Neuronal stem cell (in vitro differentiated cells): ENCODE measurements around the gene ZNF365.

ENCODE experiments used
- DNase-seq: peaks from one replicate; pipeline ENCODE4 v3.0.0-alpha.2; 2013; ENCODE audit warnings: low spot score
- H2AFZ ChIP-seq: one replicate; pipeline ENCODE4 v1.6.1; 2013; ENCODE audit warnings: mild to moderate bottlenecking, low read length, inconsistent platforms
- H2AK5ac ChIP-seq: 2 replicates; pipeline ENCODE4 v1.6.1; 2013; ENCODE audit warnings: low read depth, mild to moderate bottlenecking, inconsistent platforms, low read length, moderate library complexity, mixed read lengths
- H2BK120ac ChIP-seq: 2 replicates; pipeline ENCODE4 v1.6.1; 2013; ENCODE audit warnings: low read depth, mild to moderate bottlenecking, inconsistent platforms, low read length, moderate library complexity, mixed read lengths
- H2BK12ac ChIP-seq: one replicate; pipeline ENCODE4 v1.6.1; 2013; ENCODE audit warnings: low read length, inconsistent platforms
- H2BK15ac ChIP-seq: 2 replicates; pipeline ENCODE4 v1.6.1; 2013; ENCODE audit warnings: mild to moderate bottlenecking, low read length, inconsistent platforms, mixed read lengths
- H2BK5ac ChIP-seq: one replicate; pipeline ENCODE4 v1.6.1; 2013; ENCODE audit warnings: inconsistent platforms, mild to moderate bottlenecking, low read length, moderate library complexity
- H3K14ac ChIP-seq: one replicate; pipeline ENCODE4 v1.6.1; 2013; ENCODE audit warnings: low read length, inconsistent platforms
- H3K18ac ChIP-seq: 2 replicates; pipeline ENCODE4 v1.6.1; 2013; ENCODE audit warnings: low read length, inconsistent platforms
- H3K23ac ChIP-seq: 2 replicates; pipeline ENCODE4 v1.6.1; 2013; ENCODE audit warnings: low read depth, mild to moderate bottlenecking, mixed read lengths, low read length, inconsistent platforms; ENCODE audit not compliant: poor library complexity
- H3K27ac ChIP-seq: replicated peaks from 3 replicates; pipeline ENCODE4 v1.5.1; 2013; ENCODE audit warnings: low read length, inconsistent platforms
- H3K27me3 ChIP-seq, 3 experiments: 2 replicates each; pipeline ENCODE4 v1.6.1; 2013; ENCODE audit warnings: low read length in 3 of 3, mild to moderate bottlenecking in 2 of 3, inconsistent platforms in 1 of 3, low read depth in 1 of 3, mixed read lengths in 1 of 3, moderate library complexity in 1 of 3; ENCODE audit not compliant: control insufficient read depth in 3 of 3, insufficient read depth in 3 of 3
- H3K36me3 ChIP-seq, 2 donors: replicated peaks in 1 of 2; 2 replicates each; pipeline ENCODE4 v1.6.1; 2013; ENCODE audit warnings: low read length in 2 of 2; ENCODE audit not compliant: control insufficient read depth in 2 of 2, insufficient read depth in 2 of 2
- H3K4ac ChIP-seq: 2 replicates; pipeline ENCODE4 v1.6.1; 2013; ENCODE audit warnings: inconsistent platforms, mild to moderate bottlenecking, low read length, moderate library complexity
- H3K4me1 ChIP-seq, 2 donors: 1 replicate in 1 of 2; 2 replicates in 1 of 2; pipeline ENCODE4 v1.6.1; 2013; ENCODE audit warnings: low read length in 2 of 2, low read depth in 1 of 2; ENCODE audit not compliant: control insufficient read depth in 2 of 2, insufficient read depth in 1 of 2
- H3K4me2 ChIP-seq: one replicate; pipeline ENCODE4 v1.6.1; 2013; ENCODE audit warnings: mild to moderate bottlenecking, low read length, inconsistent platforms; ENCODE audit not compliant: insufficient read depth, poor library complexity, severe bottlenecking
- H3K4me3 ChIP-seq, 2 donors: 2 replicates each; pipeline ENCODE4 v1.5.1; 2013; ENCODE audit warnings: low read length in 2 of 2, mild to moderate bottlenecking in 2 of 2, inconsistent platforms in 1 of 2, moderate library complexity in 1 of 2
- H3K79me1 ChIP-seq: one replicate; pipeline ENCODE4 v1.6.1; 2013; ENCODE audit warnings: low read depth, mild to moderate bottlenecking, inconsistent platforms, low read length, moderate library complexity
- H3K9ac ChIP-seq: one replicate; pipeline ENCODE4 v1.6.1; 2013; ENCODE audit warnings: mild to moderate bottlenecking, low read depth, low read length, inconsistent platforms; ENCODE audit not compliant: poor library complexity
- H3K9me3 ChIP-seq, 2 donors: replicated peaks in 1 of 2; 2 replicates each; pipeline versions ENCODE3 to v1.6.1; 2013; ENCODE audit warnings: low read length in 2 of 2, mild to moderate bottlenecking in 2 of 2, inconsistent platforms in 1 of 2, low read depth in 1 of 2, mixed read lengths in 1 of 2, moderate library complexity in 1 of 2; ENCODE audit not compliant: control insufficient read depth in 2 of 2, insufficient read depth in 1 of 2
- H4K8ac ChIP-seq: one replicate; pipeline ENCODE4 v1.6.1; 2013; ENCODE audit warnings: low read depth, mild to moderate bottlenecking, inconsistent platforms, low read length, moderate library complexity
- H4K91ac ChIP-seq: one replicate; pipeline ENCODE4 v1.6.1; 2013; ENCODE audit warnings: low read length, low read depth, mild to moderate bottlenecking, inconsistent platforms; ENCODE audit not compliant: poor library complexity
- WGBS, 2 donors: extraction: QIAGEN DNeasy Blood & Tissue Kit; methylation state at CpG; one replicate each; pipeline ENCODE4 v1.1.7; 2013; ENCODE audit warnings: missing lambda C conversion rate in 2 of 2, mixed read lengths in 1 of 2; ENCODE audit not compliant: insufficient read length in 2 of 2, insufficient replicate concordance in 1 of 2; ENCODE audit errors: extremely low coverage in 2 of 2; 5-methylcytosine and 5-hydroxymethylcytosine counted together

The ZNF365 gene

DNA sequence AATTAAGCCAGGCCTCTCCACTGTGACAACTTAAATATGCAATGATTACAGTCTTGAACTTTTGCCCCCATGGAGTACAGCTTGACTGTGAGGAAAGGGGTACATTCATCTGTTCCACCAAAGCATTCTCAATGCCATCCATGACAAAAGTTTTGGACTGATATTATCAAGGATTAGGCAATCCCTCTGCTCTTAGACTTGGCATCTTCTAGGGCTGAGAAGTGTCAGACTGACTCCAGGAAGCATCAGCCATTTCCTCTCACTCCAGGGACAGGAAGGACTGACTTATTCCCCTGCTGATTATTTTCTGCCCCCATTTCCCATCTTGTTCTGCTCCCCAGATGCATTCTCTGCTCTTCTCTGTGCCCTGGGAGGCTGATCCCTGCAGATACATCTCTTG is 69.7 kb downstream of the ZNF365 start:
- H3K79me1 ChIP-seq = no peaks in the 10 kb centered on the region
- H2BK15ac ChIP-seq = no peak overlapping the region
- H2BK120ac ChIP-seq = no peak overlapping the region
- H3K4ac ChIP-seq = no peak overlapping the region
- no peak overlapping the region for H2AK5ac ChIP-seq
- H4K91ac ChIP-seq = no peak overlapping the region
- no peak overlapping the region for H3K27ac ChIP-seq
- H3K4me3 ChIP-seq = no peak overlapping the region
- H3K23ac ChIP-seq = no peak overlapping the region
- DNase-seq = no peak
- H3K4me1 ChIP-seq = peaks cover 0 to 5% of the 10 kb centered on the region in 2 donors
- no peaks in the 10 kb centered on the region for H3K36me3 ChIP-seq
- no peak overlapping the region for H3K9ac ChIP-seq
- H3K18ac ChIP-seq = no peak overlapping the region
- H3K9me3 ChIP-seq = no peaks in the 10 kb centered on the region
- H2BK12ac ChIP-seq = no peak overlapping the region
- H3K27me3 ChIP-seq = no peaks in the 10 kb centered on the region
- H2BK5ac ChIP-seq = no peak overlapping the region
- no peak overlapping the region for H3K14ac ChIP-seq
- no peak overlapping the region for H3K4me2 ChIP-seq
- H4K8ac ChIP-seq = no peak overlapping the region
- H2AFZ ChIP-seq = no peak overlapping the region

DNA sequence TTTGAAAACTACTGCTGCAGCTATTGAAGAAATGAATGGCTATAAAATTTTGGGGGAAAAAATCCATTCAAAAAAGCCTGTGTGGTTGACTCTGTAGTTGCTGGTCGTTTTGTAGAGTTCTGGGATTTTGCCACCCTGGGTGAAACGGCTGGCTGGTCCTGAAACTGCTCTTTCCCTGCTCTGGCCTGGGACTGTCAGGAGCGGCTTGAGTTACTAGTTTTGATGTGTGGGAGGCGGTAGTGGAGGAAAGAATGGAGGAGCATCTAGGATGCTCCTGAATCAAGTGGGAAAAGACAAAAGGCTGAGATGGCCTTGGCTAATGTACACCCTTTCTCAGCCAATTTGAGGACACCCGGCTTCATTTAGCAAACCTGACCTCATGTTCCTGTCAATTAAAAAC is 72.5 kb downstream of the ZNF365 start:
- H2BK12ac ChIP-seq = no peak overlapping the region
- no peak overlapping the region for H3K4me3 ChIP-seq
- H3K27me3 ChIP-seq = no peaks in the 10 kb centered on the region
- no peak overlapping the region for H3K23ac ChIP-seq
- H4K91ac ChIP-seq = no peak overlapping the region
- H3K36me3 ChIP-seq = no peaks in the 10 kb centered on the region
- no peak overlapping the region for H3K4me2 ChIP-seq
- H3K79me1 ChIP-seq = no peaks in the 10 kb centered on the region
- no CpG with 5 or more reads among the region's 5 CpGs for WGBS, 2 donors
- no peaks in the 10 kb centered on the region for H3K9me3 ChIP-seq
- H3K4me1 ChIP-seq = peaks cover 0 to 5% of the 10 kb centered on the region in 2 donors
- no peak overlapping the region for H2BK120ac ChIP-seq
- no peak overlapping the region for H2BK5ac ChIP-seq
- H3K18ac ChIP-seq = no peak overlapping the region
- no peak overlapping the region for H3K4ac ChIP-seq
- H4K8ac ChIP-seq = no peak overlapping the region
- no peak overlapping the region for H3K14ac ChIP-seq
- DNase-seq = no peak
- H3K9ac ChIP-seq = no peak overlapping the region
- H2AK5ac ChIP-seq = no peak overlapping the region
- H2BK15ac ChIP-seq = no peak overlapping the region
- H3K27ac ChIP-seq = no peak overlapping the region
- H2AFZ ChIP-seq = no peak overlapping the region

- no peak overlapping the region for H4K8ac ChIP-seq
- no CpG with 5 or more reads among the region's 6 CpGs for WGBS, 2 donors
- H3K27ac ChIP-seq = no peak overlapping the region
- H3K23ac ChIP-seq = no peak overlapping the region
- no peak overlapping the region for H2BK12ac ChIP-seq
- no peak overlapping the region for H3K4me3 ChIP-seq
- no peak overlapping the region for H3K4ac ChIP-seq
- DNase-seq = no peak
- no peak overlapping the region for H3K14ac ChIP-seq
- H2AFZ ChIP-seq = no peak overlapping the region
- no peak overlapping the region for H3K4me2 ChIP-seq
- H3K4me1 ChIP-seq = no peaks in the 10 kb centered on the region
- H2AK5ac ChIP-seq = no peak overlapping the region
- H3K36me3 ChIP-seq = no peaks in the 10 kb centered on the region
- no peak overlapping the region for H3K18ac ChIP-seq
- H3K27me3 ChIP-seq = no peaks in the 10 kb centered on the region
- no peak overlapping the region for H3K9ac ChIP-seq
- no peak overlapping the region for H2BK120ac ChIP-seq
- no peak overlapping the region for H2BK15ac ChIP-seq
- H2BK5ac ChIP-seq = no peak overlapping the region
- H4K91ac ChIP-seq = no peak overlapping the region
- no peaks in the 10 kb centered on the region for H3K79me1 ChIP-seq
- H3K9me3 ChIP-seq = no peaks in the 10 kb centered on the region
Observed at GRCh38 chr10:62450912-62451610, 76.9 kb downstream of the ZNF365 start.

DNA sequence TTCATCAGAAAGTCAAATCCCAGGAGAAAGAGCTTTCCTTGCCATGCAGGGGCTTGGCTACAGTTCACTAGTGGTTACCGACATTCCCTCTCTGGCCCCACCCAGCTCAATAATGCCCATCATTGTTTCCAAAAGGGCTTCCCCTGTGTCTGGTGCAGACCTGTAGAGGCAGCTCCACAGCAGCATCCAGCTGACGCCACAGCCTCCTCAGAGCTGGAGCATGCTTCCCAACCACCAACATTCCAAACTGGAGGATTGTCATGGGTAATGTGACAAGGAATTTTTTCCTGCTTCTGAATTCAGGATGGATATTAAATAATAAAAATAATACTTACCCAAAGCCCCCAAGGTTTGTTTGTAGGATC is 77.4 kb downstream of the ZNF365 start:
- Histone ChIP-seq H3K9me3 (no peaks in the 10 kb centered on the region), H3K27me3 (no peaks in the 10 kb centered on the region), H3K9ac (no peak overlapping the region), H3K4ac (no peak overlapping the region), H2BK120ac (no peak overlapping the region), H4K8ac (no peak overlapping the region), H3K14ac (no peak overlapping the region), H2BK12ac (no peak overlapping the region), H2AK5ac (no peak overlapping the region), H3K23ac (no peak overlapping the region), H2BK15ac (no peak overlapping the region), H2AFZ (no peak overlapping the region), H4K91ac (no peak overlapping the region), H2BK5ac (no peak overlapping the region), H3K79me1 (no peaks in the 10 kb centered on the region), H3K4me3 (no peak overlapping the region), H3K4me1 (no peaks in the 10 kb centered on the region), H3K4me2 (no peak overlapping the region), H3K36me3 (no peaks in the 10 kb centered on the region), H3K18ac (no peak overlapping the region), H3K27ac (no peak overlapping the region)
- WGBS, 2 donors = no CpG with 5 or more reads among the region's 2 CpGs
- no peak for DNase-seq
